HL-60 (cell line): ENCODE results near the gene CCNB3.
A peak's percentile ranks its signal among the peaks of the same experiment; 100 is the strongest.

Experiments used
- DNase-seq, 2 experiments: peaks; one replicate each; pipeline ENCODE4 v3.0.0-alpha.2; 2010 to 2020; ENCODE audit warnings: low read depth in 1 of 2, low spot score in 1 of 2
- H3K27ac ChIP-seq: fragments of 250-450 bp; sonication (Bioruptor Pico); replicated peaks from 2 replicates; pipeline ENCODE4 v1.5.1; 2020; ENCODE audit warnings: mild to moderate bottlenecking, moderate library complexity
- H3K27me3 ChIP-seq: fragments of 250-450 bp; sonication (Bioruptor Pico); 2 replicates; pipeline ENCODE4 v1.5.1; 2021; ENCODE audit warnings: mild to moderate bottlenecking, moderate library complexity; ENCODE audit not compliant: insufficient read depth, poor library complexity, severe bottlenecking
- H3K4me3 ChIP-seq: replicated peaks from 2 replicates; pipeline ENCODE4 v1.5.1; 2011; ENCODE audit warnings: mild to moderate bottlenecking, control low read depth, low read length; ENCODE audit not compliant: insufficient read depth
- GABPA ChIP-seq: IDR thresholded peaks from 2 replicates; pipeline ENCODE4 v1.6.1; 2012; ENCODE audit warnings: low read depth
- POLR2AphosphoS5 ChIP-seq: IDR thresholded peaks from 2 replicates; pipeline ENCODE4 v1.6.1; 2012; ENCODE audit warnings: low read depth
- REST ChIP-seq: IDR thresholded peaks from 2 replicates; pipeline ENCODE4 v1.6.1; 2012; ENCODE audit warnings: low read depth; ENCODE audit not compliant: insufficient replicate concordance
- SPI1 ChIP-seq: IDR thresholded peaks from 2 replicates; pipeline ENCODE4 v1.6.1; 2012; ENCODE audit warnings: low read depth, mild to moderate bottlenecking, borderline replicate concordance
- long read RNA-seq: library from polyadenylated mRNA; unstranded; transcript quantifications from one replicate; pipeline ENCODE4 v2.0.0, GENCODE V29; 2020
- TF ChIP-seq, protein P1 (sequence below): IDR thresholded peaks from one replicate; pipeline ENCODE4 v1.5.1; 2011; ENCODE audit warnings: low read length, control low read depth, inconsistent platforms; ENCODE audit not compliant: insufficient read depth

The CCNB3 gene, protein sequence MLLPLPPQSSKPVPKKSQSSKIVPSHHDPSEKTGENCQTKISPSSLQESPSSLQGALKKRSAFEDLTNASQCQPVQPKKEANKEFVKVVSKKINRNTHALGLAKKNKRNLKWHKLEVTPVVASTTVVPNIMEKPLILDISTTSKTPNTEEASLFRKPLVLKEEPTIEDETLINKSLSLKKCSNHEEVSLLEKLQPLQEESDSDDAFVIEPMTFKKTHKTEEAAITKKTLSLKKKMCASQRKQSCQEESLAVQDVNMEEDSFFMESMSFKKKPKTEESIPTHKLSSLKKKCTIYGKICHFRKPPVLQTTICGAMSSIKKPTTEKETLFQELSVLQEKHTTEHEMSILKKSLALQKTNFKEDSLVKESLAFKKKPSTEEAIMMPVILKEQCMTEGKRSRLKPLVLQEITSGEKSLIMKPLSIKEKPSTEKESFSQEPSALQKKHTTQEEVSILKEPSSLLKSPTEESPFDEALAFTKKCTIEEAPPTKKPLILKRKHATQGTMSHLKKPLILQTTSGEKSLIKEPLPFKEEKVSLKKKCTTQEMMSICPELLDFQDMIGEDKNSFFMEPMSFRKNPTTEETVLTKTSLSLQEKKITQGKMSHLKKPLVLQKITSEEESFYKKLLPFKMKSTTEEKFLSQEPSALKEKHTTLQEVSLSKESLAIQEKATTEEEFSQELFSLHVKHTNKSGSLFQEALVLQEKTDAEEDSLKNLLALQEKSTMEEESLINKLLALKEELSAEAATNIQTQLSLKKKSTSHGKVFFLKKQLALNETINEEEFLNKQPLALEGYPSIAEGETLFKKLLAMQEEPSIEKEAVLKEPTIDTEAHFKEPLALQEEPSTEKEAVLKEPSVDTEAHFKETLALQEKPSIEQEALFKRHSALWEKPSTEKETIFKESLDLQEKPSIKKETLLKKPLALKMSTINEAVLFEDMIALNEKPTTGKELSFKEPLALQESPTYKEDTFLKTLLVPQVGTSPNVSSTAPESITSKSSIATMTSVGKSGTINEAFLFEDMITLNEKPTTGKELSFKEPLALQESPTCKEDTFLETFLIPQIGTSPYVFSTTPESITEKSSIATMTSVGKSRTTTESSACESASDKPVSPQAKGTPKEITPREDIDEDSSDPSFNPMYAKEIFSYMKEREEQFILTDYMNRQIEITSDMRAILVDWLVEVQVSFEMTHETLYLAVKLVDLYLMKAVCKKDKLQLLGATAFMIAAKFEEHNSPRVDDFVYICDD (N-terminal part only)
- long read RNA-seq, partial matches to known transcripts, result 4 of 5 reads
- long read RNA-seq, other reads (novel, unspliced or antisense), result 1 of 5 reads

- Histone ChIP-seq H3K27ac (peak within 1 kb of the TSS; percentile 55), H3K27me3 (no peaks in the 10 kb centered on the region), H3K4me3 (no peak within 1 kb of the TSS)
- DNase-seq, result peak; percentile 28 to 69
- TF ChIP-seq POLR2AphosphoS5, result no peak
- TF ChIP-seq, protein P1, sequence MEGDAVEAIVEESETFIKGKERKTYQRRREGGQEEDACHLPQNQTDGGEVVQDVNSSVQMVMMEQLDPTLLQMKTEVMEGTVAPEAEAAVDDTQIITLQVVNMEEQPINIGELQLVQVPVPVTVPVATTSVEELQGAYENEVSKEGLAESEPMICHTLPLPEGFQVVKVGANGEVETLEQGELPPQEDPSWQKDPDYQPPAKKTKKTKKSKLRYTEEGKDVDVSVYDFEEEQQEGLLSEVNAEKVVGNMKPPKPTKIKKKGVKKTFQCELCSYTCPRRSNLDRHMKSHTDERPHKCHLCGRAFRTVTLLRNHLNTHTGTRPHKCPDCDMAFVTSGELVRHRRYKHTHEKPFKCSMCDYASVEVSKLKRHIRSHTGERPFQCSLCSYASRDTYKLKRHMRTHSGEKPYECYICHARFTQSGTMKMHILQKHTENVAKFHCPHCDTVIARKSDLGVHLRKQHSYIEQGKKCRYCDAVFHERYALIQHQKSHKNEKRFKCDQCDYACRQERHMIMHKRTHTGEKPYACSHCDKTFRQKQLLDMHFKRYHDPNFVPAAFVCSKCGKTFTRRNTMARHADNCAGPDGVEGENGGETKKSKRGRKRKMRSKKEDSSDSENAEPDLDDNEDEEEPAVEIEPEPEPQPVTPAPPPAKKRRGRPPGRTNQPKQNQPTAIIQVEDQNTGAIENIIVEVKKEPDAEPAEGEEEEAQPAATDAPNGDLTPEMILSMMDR, result peak; percentile 3
Measured at GRCh38 chrX:50204364-50204899, at the start of gene CCNB3. Gene CCNB3, plus strand, starts transcription at chrX:50204765. Its CDS starts 80,399 bp downstream, at chrX:50285164.

- no peak for TF ChIP-seq SPI1
- TF ChIP-seq, protein P1, result no peak
- no peak for TF ChIP-seq REST
- TF ChIP-seq GABPA, result no peak
- no peak for TF ChIP-seq POLR2AphosphoS5
- no peak overlapping the region for H3K27ac ChIP-seq
- DNase-seq, result no peak
- H3K27me3 ChIP-seq, result no peaks in the 10 kb centered on the region
- H3K4me3 ChIP-seq, result no peak overlapping the region
Measured at GRCh38 chrX:50157545-50158135, 46.9 kb upstream of the CCNB3 start.

DNA sequence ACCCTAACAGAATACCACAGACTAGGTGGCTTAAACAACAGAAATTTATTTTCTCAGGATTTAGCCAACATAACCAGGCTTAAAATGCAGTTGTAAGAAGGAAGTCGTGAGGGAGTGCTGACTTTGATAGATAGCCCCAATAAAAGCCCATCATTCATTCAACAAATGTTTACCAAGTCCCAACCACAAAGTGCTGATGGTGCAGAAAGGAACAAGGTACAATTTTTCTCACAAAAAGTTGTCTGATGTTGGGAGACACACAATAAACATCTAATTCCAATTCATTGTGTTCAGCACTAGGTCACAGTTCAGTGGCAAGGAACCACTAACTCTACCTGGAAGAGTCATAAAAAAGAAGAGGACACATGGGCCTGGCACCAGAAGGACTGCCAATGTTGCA lies 46.0 kb upstream of the CCNB3 start:
- no peak for DNase-seq
- Histone ChIP-seq H3K27ac (no peak overlapping the region), H3K4me3 (no peak overlapping the region), H3K27me3 (no peaks in the 10 kb centered on the region)
- TF ChIP-seq, protein P1, result no peak
- TF ChIP-seq SPI1 (no peak), REST (no peak), POLR2AphosphoS5 (no peak), GABPA (no peak)
